HEK293 (cell line): ENCODE results near the gene PDE9A.

Experiments
- CTCF ChIA-PET: fragments of 350-600 bp; formaldehyde crosslinking; extraction: SDS; loops from one replicate; lab custom pipeline; 2021; ENCODE audit warnings: antibody characterized with exemption; lab: Yijun Ruan, JAX
- POLR2A ChIA-PET: fragments of 300-600 bp; formaldehyde crosslinking; extraction: SDS; loops from one replicate; lab custom pipeline; 2020; ENCODE audit warnings: antibody characterized with exemption, inconsistent platforms; lab: Yijun Ruan, JAX
- H3K27ac ChIP-seq: fragments of 200-500 bp; sonication (Bioruptor generic); 2 replicates; pipeline ENCODE4 v1.5.1; 2014; ENCODE audit warnings: low read depth, low read length, control low read depth, inconsistent platforms; ENCODE audit errors: extremely low read depth
- H3K36me3 ChIP-seq, 2 experiments: fragments of 200-500 bp in 1 of 2; sonication (Bioruptor generic) in 1 of 2; 1 replicate in 1 of 2; 2 replicates in 1 of 2; pipeline ENCODE4 v1.5.1; 2014 to 2017; ENCODE audit warnings: inconsistent platforms in 2 of 2, low read length in 2 of 2; ENCODE audit not compliant: control insufficient read depth in 2 of 2, insufficient read depth in 1 of 2
- H3K4me1 ChIP-seq: fragments of 200-500 bp; sonication (Bioruptor generic); 2 replicates; pipeline ENCODE4 v1.5.1; 2014; ENCODE audit warnings: mild to moderate bottlenecking, low read length, inconsistent platforms; ENCODE audit not compliant: control insufficient read depth, insufficient read depth
- H3K4me3 ChIP-seq: 2 replicates; pipeline ENCODE4 v1.5.1; 2011; ENCODE audit warnings: low read depth, mild to moderate bottlenecking, control low read depth, low read length, moderate library complexity
- H3K9me3 ChIP-seq: fragments of 200-500 bp; sonication (Bioruptor generic); 2 replicates; pipeline ENCODE4 v1.5.1; 2014; ENCODE audit warnings: low read depth, low read length, inconsistent platforms; ENCODE audit not compliant: control insufficient read depth, insufficient read depth
- BCL11B ChIP-seq: fragments of 450-650 bp; formaldehyde crosslinking; IDR thresholded peaks from 2 replicates; pipeline ENCODE4 v1.5.1; 2016; ENCODE audit warnings: low read depth, missing biosample characterization, missing genetic modification characterization
- EGR2 ChIP-seq: fragments of 450-650 bp; formaldehyde crosslinking; IDR thresholded peaks from 2 replicates; pipeline ENCODE4 v1.5.1; 2016; ENCODE audit warnings: low read depth, missing biosample characterization, missing genetic modification characterization
- GLI2 ChIP-seq: fragments of 450-650 bp; formaldehyde crosslinking; IDR thresholded peaks from 2 replicates; pipeline ENCODE4; 2017; ENCODE audit warnings: missing biosample characterization, missing genetic modification characterization, low read depth, borderline replicate concordance
- IKZF3 ChIP-seq: fragments of 450-650 bp; IDR thresholded peaks from 2 replicates; pipeline ENCODE4 v1.5.0; 2018; ENCODE audit warnings: missing biosample characterization, mild to moderate bottlenecking, missing genetic modification characterization, moderate library complexity
- KLF17 ChIP-seq: fragments of 450-650 bp; formaldehyde crosslinking; IDR thresholded peaks from 2 replicates; pipeline ENCODE4 v1.5.1; 2016; ENCODE audit warnings: missing biosample characterization, missing genetic modification characterization
- OSR2 ChIP-seq: fragments of 450-650 bp; formaldehyde crosslinking; IDR thresholded peaks from 2 replicates; pipeline ENCODE4 v1.5.1; 2016; ENCODE audit warnings: missing biosample characterization, missing genetic modification characterization
- REPIN1 ChIP-seq: fragments of 450-650 bp; formaldehyde crosslinking; IDR thresholded peaks from 2 replicates; pipeline ENCODE4 v1.5.1; 2017; ENCODE audit warnings: missing biosample characterization, missing genetic modification characterization, low read depth
- TRIM28 ChIP-seq: IDR thresholded peaks from 2 replicates; pipeline ENCODE4 v1.6.1; 2011; ENCODE audit warnings: low read length, control low read depth, borderline replicate concordance
- ZNF132 ChIP-seq: fragments of 450-650 bp; formaldehyde crosslinking; IDR thresholded peaks from 2 replicates; pipeline ENCODE4 v1.5.1; 2017; ENCODE audit warnings: missing biosample characterization, missing genetic modification characterization, borderline replicate concordance
- ZNF140 ChIP-seq: fragments of 450-650 bp; formaldehyde crosslinking; IDR thresholded peaks from 2 replicates; pipeline ENCODE4 v1.5.1; 2016; ENCODE audit warnings: missing biosample characterization, missing genetic modification characterization
- ZNF184 ChIP-seq: fragments of 450-650 bp; IDR thresholded peaks from 2 replicates; pipeline ENCODE4 v1.5.1; 2018; ENCODE audit warnings: missing biosample characterization, mild to moderate bottlenecking, missing genetic modification characterization
- ZNF23 ChIP-seq: fragments of 450-650 bp; formaldehyde crosslinking; IDR thresholded peaks from 2 replicates; pipeline ENCODE4 v1.5.1; 2016; ENCODE audit warnings: missing biosample characterization, missing genetic modification characterization, borderline replicate concordance
- ZNF292 ChIP-seq: fragments of 450-650 bp; formaldehyde crosslinking; IDR thresholded peaks from 2 replicates; pipeline ENCODE4 v1.5.1; 2016; ENCODE audit warnings: low read depth, missing biosample characterization, missing genetic modification characterization, borderline replicate concordance
- ZNF433 ChIP-seq: fragments of 450-650 bp; formaldehyde crosslinking; IDR thresholded peaks from 2 replicates; pipeline ENCODE4 v1.5.1; 2016; ENCODE audit warnings: missing biosample characterization, missing genetic modification characterization, low read depth
- ZNF621 ChIP-seq: fragments of 450-650 bp; formaldehyde crosslinking; IDR thresholded peaks from 2 replicates; pipeline ENCODE4 v1.5.1; 2017; ENCODE audit warnings: missing biosample characterization, missing genetic modification characterization
- ZNF624 ChIP-seq: fragments of 450-650 bp; formaldehyde crosslinking; IDR thresholded peaks from 2 replicates; pipeline ENCODE4 v1.5.1; 2017; ENCODE audit warnings: missing biosample characterization, missing genetic modification characterization
- ZNF626 ChIP-seq: fragments of 450-650 bp; sonication (Bioruptor Pico); formaldehyde crosslinking; IDR thresholded peaks from 2 replicates; pipeline ENCODE4 v1.5.1; 2018; ENCODE audit warnings: missing biosample characterization, missing genetic modification characterization, inconsistent platforms
- ZNF776 ChIP-seq: fragments of 450-650 bp; formaldehyde crosslinking; IDR thresholded peaks from 2 replicates; pipeline ENCODE4 v1.5.0; 2017; ENCODE audit warnings: missing biosample characterization, missing genetic modification characterization, borderline replicate concordance
- ZXDB ChIP-seq: fragments of 450-650 bp; formaldehyde crosslinking; IDR thresholded peaks from 2 replicates; pipeline ENCODE4 v1.5.1; 2016; ENCODE audit warnings: missing biosample characterization, missing genetic modification characterization
- TF ChIP-seq, protein P1 (sequence below): fragments of 450-650 bp; formaldehyde crosslinking; IDR thresholded peaks from 2 replicates; pipeline ENCODE4 v1.5.1; 2016; ENCODE audit warnings: missing biosample characterization, missing genetic modification characterization, low read depth
- TF ChIP-seq, protein P2 (sequence below): fragments of 450-650 bp; formaldehyde crosslinking; IDR thresholded peaks from 2 replicates; pipeline ENCODE4 v1.5.0; 2017; ENCODE audit warnings: missing biosample characterization, missing genetic modification characterization, borderline replicate concordance
- TF ChIP-seq, protein P3 (sequence below): fragments of 450-650 bp; formaldehyde crosslinking; IDR thresholded peaks from 2 replicates; pipeline ENCODE4 v1.5.1; 2016; ENCODE audit warnings: missing biosample characterization, missing genetic modification characterization

Gene PDE9A

GRCh38 chr21:42815217-42815616 lies 161.8 kb downstream of the PDE9A start (continued):
- TF ChIP-seq, protein P1, sequence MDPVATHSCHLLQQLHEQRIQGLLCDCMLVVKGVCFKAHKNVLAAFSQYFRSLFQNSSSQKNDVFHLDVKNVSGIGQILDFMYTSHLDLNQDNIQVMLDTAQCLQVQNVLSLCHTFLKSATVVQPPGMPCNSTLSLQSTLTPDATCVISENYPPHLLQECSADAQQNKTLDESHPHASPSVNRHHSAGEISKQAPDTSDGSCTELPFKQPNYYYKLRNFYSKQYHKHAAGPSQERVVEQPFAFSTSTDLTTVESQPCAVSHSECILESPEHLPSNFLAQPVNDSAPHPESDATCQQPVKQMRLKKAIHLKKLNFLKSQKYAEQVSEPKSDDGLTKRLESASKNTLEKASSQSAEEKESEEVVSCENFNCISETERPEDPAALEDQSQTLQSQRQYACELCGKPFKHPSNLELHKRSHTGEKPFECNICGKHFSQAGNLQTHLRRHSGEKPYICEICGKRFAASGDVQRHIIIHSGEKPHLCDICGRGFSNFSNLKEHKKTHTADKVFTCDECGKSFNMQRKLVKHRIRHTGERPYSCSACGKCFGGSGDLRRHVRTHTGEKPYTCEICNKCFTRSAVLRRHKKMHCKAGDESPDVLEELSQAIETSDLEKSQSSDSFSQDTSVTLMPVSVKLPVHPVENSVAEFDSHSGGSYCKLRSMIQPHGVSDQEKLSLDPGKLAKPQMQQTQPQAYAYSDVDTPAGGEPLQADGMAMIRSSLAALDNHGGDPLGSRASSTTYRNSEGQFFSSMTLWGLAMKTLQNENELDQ = no peak
- no peak for TF ChIP-seq ZNF626 (tag by site-specific recombination)
- no peak for TF ChIP-seq OSR2 (tag by site-specific recombination)
- no peak for TF ChIP-seq REPIN1 (tag by site-specific recombination)
- no peak for TF ChIP-seq KLF17 (tag by site-specific recombination)

- POLR2A ChIA-PET = no interaction called here
Measured at GRCh38 chr21:42818328-42818749, 164.9 kb downstream of the PDE9A start.

More at GRCh38 chr21:42818328-42818749, 164.9 kb downstream of the PDE9A start:
- H3K27ac ChIP-seq = no peak overlapping the region
- CTCF ChIA-PET = interaction anchor here (0.6 to 3.6 kb wide), 10 partner anchors 11 to 225 kb away, joined by 3 to 35 read pairs (median 4); no protein-coding TSS in a partner anchor
- H3K36me3 ChIP-seq = no peaks in the 10 kb centered on the region
- no peak overlapping the region for H3K4me3 ChIP-seq
- no peaks in the 10 kb centered on the region for H3K4me1 ChIP-seq
- TF ChIP-seq ZNF132 (tag by site-specific recombination) (no peak), ZNF621 (tag by site-specific recombination) (no peak), ZNF292 (no peak), BCL11B (tag by site-specific recombination) (no peak), ZNF140 (tag by site-specific recombination) (no peak), IKZF3 (no peak), ZNF23 (no peak), ZXDB (tag by site-specific recombination) (no peak), EGR2 (tag by site-specific recombination) (no peak), TRIM28 (no peak), ZNF624 (no peak), ZNF433 (tag by site-specific recombination) (no peak), OSR2 (tag by site-specific recombination) (no peak), GLI2 (no peak), ZNF184 (tag by site-specific recombination) (no peak), ZNF776 (no peak), KLF17 (tag by site-specific recombination) (no peak)
- TF ChIP-seq, protein P2, sequence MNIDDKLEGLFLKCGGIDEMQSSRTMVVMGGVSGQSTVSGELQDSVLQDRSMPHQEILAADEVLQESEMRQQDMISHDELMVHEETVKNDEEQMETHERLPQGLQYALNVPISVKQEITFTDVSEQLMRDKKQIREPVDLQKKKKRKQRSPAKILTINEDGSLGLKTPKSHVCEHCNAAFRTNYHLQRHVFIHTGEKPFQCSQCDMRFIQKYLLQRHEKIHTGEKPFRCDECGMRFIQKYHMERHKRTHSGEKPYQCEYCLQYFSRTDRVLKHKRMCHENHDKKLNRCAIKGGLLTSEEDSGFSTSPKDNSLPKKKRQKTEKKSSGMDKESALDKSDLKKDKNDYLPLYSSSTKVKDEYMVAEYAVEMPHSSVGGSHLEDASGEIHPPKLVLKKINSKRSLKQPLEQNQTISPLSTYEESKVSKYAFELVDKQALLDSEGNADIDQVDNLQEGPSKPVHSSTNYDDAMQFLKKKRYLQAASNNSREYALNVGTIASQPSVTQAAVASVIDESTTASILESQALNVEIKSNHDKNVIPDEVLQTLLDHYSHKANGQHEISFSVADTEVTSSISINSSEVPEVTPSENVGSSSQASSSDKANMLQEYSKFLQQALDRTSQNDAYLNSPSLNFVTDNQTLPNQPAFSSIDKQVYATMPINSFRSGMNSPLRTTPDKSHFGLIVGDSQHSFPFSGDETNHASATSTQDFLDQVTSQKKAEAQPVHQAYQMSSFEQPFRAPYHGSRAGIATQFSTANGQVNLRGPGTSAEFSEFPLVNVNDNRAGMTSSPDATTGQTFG (tag by site-specific recombination) = no peak
- TF ChIP-seq, protein P3, sequence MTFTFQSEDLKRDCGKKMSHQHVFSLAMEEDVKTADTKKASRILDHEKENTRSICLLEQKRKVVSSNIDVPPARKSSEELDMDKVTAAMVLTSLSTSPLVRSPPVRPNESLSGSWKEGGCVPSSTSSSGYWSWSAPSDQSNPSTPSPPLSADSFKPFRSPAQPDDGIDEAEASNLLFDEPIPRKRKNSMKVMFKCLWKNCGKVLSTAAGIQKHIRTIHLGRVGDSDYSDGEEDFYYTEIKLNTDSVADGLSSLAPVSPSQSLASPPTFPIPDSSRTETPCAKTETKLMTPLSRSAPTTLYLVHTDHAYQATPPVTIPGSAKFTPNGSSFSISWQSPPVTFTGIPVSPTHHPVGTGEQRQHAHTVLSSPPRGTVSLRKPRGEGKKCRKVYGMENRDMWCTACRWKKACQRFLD (tag by site-specific recombination) = no peak
- H3K9me3 ChIP-seq = no peaks in the 10 kb centered on the region; the same call in 1 of the 2 replicates
